Stimulated activated CD4-positive, alpha-beta T cell treated with anti-CD3 and anti-CD28 coated beads, Interleukin-4, amount 100 ng/mL, for 1 hour (primary cell): ENCODE results near the gene NKTR.
"Not testable (repeated sequence)": the region's sequence is repeated elsewhere in the genome, so short reads cannot be mapped to it uniquely, and the experiment has no call there.

ENCODE experiments used
- DNase-seq: peaks from one replicate; pipeline ENCODE4 v3.0.0-alpha.2; 2020

The NKTR gene

DNA sequence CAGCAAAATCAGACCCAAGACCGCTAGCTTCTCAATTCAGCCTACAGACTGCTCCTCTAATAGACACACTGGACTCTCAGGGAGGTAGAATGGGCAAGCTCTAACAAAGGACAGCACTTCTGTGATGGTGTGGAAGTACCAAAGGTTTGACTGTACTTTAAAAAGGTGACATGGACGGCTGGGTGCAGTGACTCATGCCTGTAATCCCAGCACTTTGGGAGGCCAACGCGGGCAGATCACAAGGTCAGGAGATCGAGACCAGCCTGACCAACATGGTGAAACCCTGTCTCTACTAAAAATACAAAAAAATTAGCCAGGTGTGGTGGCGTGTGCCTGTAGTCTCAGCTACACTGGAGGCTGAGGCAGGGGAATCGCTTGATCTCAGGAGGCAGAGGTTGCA is 3.4 kb upstream of the NKTR start:
- DNase-seq: not testable (repeated sequence)

DNA sequence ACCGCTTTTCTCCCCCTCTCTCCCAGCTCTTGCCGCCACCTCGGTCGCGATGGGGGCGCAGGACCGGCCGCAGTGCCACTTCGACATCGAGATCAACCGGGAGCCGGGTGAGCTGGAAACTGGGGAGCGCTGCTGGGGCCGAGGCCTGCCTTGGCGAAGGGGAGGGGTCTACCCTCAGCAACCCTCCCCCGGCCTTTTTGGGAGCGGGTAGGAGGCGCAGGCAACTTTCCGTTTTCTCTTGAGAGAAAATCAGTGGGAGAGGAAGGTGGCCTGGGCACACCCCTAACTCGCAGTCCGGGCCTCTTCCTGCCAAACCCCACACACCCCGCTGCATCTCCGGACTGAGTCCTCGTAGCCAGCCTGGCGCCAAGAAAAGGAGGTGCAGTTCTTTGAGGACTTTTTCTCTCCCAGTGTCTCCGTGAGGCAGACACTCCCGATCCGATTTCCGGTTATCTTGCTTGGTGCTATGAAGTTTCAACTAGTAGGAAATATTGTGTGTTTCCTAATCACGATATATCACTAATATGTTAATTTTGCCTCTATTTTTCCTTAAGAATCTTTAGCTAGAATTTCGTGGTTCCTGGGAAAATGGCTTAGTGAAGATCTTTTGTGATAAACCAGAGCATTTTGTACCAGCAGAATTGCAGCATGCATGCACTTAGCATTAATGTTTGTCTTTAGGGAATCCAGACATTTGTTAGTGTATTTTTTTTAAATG is 631 bp downstream of the NKTR start:
- no peak for DNase-seq

DNA sequence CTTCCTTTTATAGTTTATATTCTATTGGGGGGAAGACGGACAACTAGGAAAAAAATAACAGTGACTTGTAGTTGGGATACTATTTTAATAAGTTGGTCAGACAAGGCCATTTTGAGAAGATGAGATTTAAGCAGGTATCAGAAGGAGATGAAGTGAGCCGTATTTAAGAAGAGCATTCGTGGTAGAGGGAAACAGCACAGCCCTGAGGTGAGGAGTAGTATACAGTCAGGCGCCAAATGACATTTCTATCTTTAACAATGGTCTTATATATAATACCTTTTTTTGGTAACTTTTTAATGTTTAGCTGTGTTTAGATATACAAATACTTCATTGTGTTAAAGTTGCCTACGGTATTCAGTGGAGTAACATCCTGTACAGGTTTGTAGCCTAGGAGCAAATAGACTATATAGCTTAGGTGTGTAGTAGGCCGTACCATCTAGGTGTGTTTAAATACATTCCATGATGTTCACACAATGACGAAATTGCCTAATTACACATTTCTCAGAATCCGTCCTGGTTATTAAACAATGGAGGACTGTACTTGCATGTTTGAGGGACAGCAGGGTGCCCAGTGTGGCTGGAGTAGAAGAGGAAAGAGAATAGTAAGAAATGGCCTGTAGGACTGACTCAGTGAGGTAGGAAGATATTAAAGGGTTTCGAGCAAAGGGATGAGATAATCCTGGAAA is 1.6 kb downstream of the NKTR start:
- no peak for DNase-seq

DNA sequence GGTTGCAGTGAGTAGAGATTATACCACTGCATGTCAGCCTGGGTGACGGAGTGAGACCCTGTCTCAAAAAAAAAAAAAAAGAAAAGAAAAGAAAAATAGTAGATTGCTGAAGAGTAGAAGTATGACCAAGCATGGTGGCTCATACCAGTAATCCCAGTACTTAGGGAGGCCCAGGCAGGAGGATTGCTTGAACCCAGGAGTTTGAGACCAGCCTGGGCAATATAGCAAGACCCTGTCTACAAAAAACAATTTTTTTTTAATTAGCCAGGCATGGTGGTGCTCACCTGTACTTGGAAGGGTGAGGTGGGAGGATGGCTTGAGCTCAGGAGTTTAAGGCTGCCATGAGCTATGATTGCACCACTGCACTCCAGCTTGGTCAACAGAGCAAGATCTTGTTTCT is 2.5 kb downstream of the NKTR start:
- no peak for DNase-seq

DNA sequence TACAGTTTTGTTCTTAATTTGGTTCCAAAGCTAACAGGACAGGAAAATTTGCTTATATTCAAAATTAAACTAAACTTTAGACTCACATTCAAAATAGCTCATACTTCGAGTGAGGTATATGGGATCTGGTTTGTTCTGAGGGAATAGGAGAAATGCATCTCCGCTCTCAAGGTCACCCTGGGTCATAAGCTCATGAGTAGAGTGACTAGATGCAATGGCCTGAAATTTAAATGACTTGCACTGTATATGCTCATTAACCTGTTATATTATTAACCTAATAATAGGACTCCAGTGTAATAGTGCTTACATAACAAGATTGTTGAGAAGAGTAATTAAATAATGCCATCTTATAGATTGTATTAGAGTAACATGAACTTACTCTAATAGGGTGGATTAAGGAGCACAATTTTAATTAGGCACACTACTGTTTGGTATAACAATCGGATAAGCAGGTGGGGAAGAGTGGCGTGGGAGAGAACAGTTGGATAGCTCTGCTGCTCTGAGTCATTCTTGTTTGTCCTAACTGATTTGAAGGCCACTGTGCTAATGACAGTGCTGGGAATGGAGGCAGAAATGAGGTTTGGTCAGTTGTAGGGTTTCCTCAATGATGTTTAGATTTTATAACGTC is 5.2 kb downstream of the NKTR start:
- DNase-seq: no peak

DNA sequence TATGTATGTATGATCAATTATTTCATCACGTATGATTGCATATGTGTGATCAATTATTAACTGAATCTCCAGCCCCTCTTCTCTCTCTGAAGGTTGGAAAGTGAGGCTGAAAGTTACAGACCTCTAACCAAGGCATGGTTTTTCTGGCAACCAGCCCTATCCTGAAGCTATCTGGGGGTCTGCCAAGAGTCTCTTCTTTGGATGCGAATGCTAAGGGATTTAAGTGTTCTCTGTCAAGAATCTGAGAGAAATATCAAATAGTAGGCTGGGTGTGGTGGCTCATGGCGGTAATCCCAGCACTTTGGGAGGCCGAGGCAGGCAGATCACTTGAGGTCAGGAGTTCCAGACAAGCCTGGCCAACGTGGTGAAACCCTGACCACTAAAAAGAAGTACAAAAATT is 8.1 kb downstream of the NKTR start:
- DNase-seq: no peak

DNA sequence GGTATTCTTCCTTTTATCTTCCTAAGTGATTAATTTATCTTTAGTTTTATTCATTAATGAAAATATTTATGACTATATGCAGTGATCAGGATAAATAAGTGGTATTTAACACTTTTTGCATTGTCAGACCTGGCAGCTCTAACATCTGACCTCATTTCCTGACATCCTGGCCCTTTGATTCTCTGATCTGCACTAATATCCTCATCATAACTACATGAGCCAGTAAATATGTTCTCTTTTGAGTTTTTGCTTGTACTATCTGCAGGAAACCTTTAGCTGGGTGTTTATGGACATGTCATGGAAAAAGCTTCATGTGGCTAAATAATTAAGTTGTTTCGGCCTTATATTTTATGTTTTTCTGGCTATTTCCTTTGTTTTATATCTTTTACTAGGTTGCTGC is 10.5 kb downstream of the NKTR start:
- DNase-seq: no peak

DNA sequence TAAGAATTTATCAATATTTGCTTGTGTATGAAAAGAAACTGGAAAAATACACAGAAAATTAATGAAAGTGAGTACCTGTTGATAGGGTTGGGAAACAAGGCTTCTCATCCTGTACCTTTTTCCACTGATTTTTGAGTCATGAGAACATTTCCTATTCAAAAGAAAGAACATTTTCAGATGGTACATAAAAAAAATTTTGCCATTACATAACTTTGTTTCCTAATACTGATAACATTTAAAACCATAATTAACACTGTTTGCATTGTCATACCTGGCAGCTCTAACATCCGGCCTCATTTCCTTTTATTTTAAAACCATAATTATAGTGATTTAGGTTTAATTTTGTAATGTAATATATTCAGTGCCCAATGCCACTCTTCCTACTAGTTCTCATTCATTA is 11.7 kb downstream of the NKTR start:
- no peak for DNase-seq

DNA sequence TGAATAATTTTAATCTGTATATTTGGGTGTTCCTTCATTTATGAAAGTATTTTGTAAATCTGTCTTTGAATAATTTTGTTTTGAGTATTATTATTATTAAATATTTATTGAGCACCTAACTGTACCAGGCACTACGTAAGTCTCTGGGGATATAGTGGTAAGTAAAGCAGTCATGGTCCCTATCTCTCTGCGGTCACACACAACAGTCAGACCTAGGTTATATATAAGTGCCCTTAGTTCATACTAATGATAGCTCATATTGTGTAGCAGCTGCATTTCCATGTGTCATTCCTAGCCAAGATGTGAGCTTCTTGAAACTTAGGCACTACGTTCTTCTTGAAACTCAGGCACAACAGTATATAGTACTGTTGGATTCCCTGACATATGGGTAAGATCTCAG is 12.4 kb downstream of the NKTR start:
- no peak for DNase-seq

DNA sequence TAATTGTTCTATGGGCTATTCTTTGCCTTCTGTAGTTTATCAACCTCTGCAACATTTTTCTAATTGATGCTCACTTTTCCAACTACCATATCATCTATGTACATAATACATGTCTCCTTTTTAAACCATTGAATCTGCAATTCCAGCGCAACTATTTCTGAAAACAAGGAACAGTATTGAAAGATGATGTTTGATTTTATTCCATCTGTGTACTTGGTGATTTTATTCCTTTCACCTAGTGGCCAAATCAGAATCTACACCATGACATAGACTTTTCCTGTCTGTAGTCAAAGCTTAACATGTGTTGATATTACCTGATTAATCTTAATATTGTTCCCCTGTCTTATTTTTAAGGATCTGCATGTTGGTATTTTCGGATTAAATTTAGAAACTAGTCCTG is 13.0 kb downstream of the NKTR start:
- no peak for DNase-seq

DNA sequence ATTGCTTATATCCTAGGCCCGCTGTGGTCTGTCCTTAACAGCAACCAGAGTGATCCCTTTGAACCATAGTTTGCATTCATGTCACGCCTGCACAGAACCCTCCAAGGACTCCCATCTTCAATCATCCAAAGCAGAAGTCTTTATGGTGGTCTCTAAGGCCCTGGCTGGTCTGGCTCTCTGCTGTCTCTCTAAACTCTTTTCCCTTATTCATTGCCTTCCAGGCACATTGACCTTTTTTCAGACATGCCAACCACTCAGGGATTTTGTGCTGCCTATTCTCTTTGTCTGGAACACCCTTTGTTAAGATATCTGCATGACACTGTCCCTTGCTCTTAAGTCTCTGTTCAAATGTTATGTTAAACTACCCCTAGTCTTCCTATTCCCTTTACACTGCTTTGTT is 31.1 kb downstream of the NKTR start:
- no peak for DNase-seq

DNA sequence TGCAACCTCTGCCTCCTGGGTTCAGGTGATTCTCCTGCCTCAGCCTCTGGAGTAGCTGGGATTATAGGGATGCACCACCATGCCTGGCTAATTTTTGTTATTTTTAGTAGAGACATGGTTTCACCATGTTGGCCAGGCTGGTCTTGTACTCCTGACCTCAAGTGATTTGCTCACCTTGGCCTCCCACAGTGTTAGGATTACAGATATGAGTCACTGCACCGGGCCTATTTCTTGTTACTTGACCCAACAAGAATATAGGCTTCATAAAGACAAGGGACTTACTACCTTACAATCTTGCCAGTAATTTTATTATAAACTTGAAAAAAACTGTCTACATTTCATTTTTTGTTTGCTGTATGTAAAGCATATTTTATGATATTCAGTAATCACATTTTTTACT is 31.7 kb downstream of the NKTR start:
- DNase-seq: no peak

DNA sequence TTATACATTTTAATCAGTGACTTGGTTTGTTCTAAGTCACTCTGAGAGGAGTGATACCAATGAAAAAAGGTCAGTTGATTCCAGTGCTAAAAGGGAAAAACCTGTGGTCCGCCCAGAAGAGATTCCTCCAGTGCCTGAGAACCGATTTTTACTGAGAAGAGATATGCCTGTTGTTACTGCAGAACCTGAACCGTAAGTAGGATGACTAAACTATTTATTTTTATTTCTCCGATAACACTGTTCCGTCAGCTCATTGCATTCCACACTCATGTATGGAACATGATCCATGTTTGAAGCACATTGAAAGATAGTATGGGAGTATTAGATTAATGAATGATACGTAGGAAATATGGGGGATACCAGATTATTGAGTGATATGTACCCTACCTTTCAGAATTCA is 33.1 kb downstream of the NKTR start:
- no peak for DNase-seq

DNA sequence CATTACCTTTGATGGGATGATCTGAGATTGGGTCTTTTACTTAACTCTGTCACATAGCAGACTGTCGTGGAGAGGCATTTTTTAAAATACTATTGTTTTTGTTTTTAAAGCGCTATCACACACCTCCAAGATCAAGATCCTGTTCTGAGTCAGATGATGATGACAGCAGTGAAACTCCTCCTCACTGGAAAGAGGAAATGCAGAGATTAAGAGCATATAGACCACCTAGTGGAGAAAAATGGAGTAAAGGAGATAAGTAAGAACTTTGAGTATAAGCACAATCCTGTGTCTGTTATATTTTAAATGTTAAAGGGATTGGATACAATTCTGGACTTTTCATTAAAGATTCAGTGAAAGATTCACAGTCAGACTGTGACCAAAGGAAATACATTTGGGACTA is 34.6 kb downstream of the NKTR start:
- DNase-seq: no peak

DNA sequence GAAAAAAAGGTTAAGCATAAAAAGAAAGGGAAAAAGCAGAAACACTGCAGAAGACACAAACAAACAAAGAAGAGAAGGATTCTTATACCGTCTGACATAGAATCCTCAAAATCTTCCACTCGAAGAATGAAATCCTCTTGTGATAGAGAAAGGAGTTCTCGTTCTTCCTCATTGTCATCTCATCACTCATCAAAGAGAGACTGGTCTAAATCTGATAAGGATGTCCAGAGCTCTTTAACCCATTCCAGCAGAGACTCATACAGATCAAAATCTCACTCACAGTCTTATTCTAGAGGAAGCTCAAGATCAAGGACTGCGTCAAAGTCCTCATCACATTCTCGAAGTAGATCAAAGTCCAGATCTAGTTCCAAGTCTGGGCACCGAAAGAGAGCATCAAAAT is 36.5 kb downstream of the NKTR start:
- no peak for DNase-seq

DNA sequence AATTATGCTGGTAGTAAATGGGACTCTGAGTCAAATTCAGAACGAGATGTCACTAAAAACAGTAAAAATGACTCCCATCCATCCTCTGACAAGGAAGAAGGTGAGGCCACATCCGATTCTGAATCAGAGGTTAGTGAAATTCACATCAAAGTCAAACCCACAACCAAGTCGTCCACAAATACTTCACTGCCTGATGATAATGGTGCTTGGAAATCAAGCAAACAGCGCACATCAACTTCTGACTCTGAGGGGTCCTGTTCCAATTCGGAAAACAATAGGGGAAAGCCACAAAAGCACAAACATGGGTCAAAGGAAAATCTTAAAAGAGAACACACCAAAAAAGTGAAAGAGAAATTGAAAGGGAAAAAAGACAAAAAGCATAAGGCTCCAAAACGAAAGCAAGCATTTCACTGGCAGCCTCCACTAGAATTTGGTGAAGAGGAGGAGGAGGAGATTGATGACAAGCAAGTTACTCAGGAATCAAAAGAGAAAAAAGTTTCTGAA is 37.9 kb downstream of the NKTR start:
- DNase-seq: no peak

DNA sequence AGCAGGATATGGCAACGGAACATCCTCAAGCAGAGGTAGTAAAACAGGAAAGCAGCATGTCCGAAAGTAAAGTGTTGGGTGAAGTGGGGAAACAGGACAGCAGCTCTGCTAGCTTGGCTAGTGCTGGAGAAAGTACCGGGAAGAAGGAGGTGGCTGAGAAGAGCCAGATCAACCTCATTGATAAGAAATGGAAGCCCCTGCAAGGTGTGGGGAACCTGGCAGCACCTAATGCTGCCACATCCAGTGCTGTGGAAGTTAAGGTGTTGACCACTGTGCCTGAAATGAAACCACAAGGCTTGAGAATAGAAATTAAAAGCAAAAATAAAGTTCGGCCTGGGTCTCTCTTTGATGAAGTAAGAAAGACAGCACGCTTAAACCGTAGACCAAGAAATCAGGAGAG is 38.7 kb downstream of the NKTR start:
- no peak for DNase-seq

DNA sequence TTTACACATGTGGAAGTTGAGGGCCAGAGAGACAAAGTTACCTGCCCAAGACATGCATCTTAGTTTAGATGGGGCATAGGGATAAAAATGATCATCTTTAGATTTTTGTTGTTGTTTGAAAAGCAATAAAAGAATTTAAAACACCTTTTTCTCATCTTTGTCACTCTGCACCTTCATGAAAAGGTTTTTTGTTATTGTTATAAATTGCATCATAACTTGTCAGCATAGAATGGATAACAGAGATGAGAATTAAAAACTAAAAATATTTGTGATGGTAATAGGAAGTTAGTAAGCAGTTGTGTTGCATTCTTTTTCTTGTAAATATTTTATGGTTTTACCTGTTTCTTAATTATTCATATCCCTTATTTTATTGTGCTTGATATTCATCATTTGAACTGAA is 39.6 kb downstream of the NKTR start:
- no peak for DNase-seq

DNA sequence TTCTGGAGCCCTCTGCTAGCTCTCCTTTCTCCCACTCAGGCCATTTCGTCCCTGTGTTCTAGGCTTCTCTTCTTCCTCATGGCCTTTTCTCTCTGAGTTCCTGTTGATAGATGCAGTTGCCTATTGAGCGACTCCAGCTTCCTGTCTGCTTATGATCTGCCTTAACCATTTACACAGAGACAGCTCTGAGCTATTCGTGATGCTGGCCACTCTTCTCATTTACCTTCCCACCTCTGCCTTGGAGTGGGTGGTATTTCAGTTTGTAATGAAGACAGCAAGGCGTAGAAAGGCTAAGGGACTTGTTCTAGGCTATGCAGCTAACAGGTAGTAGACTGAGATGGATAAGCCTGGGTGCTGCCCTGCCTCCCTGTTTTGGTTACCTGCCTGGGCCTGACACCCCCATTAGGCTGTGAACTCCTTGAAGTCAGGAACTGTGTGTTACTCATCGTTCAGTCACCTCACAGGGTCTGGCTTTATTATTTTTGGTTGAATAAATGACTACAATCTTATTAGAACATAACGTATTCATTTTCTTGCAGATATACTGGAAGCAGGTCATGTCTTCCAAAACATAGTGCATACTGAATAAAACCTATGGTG is 40.4 kb downstream of the NKTR start:
- no peak for DNase-seq

DNA sequence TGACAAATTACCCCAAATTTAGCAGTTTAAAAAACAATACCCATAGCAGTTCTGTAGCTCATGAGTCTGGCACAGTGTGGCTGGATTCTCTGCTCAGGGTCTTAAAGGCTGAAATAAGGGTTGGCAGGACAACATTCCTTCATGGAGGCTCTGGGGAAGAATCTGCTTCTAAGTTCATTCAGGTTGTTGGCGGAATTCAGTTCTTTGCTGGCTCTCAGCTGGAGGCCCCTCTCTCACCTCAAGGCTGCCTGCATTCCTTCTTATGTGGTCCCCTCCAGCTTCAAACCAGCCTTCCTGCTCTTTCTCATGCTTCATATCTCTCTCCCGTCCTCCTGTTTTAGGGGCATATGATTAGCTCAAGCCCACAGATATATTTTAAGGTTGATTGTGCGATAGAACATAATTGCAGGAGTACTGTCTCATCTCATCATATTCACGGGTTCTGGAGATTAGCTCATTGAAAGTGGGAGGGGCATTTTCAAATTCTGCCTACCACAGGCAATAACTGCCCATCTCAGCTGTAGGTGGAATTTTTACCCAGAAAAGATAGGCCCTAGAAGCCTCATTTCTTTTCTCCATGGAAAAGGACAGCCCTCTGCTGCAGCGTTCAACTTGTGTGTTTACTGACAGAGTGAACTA is 47.5 kb downstream of the NKTR start:
- DNase-seq: no peak

DNA sequence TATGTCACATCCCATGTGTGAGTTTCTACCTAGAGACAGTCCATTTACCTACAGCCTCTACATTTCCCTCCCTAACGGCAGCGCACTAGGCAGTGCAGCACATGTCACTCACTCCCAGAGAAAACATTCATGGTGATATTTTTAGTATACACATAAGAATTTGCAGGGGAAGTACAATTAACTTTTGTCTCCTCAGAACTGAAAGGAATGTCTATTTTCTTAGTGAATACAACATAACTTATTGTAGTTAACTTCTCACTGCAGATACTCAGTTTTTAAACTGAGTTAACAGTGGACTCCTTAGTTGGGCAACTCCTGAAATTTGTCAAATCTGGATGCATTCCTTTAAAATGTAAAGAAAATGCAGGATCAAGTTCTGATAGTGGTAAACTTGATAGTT is 48.5 kb downstream of the NKTR start:
- no peak for DNase-seq

DNA sequence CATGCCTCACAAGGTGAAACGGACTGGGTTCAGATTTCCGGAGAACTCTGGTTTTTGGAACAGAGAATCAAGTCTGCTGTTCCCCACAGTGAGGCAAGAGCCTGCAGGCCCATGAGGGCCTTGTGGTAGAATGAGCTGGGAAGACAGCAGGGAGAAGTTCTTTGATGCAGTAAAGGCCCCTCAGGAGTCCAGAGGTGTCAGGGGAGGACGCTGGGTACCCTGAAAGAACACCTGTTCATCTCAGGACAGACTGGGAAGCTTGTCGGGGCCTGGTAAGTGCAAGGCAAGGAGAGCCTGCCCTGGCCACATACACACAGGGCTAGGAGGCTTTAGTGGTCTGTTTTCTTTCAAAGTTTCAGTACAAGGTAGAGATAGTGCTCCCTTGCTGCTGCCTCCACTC is 49.3 kb downstream of the NKTR start:
- DNase-seq: no peak
